Calu3 (cell line): ENCODE results near the gene GRAMD4. TPM values are rescaled to one million over a fixed set of nuclear protein-coding genes. Genes with fewer than 3 reads are reported as not detected.

ENCODE experiments used
- BruUV-seq: library from RNA; stranded (reverse); fragments of 400-500 nt; replicated peaks from 2 replicates; lab custom pipeline; 2021; lab: Mats Ljungman, UMichigan
- CTCF ChIA-PET: fragments of 300-600 bp; sonication (Branson Sonifier 250); formaldehyde crosslinking; loops from one replicate; lab custom pipeline; 2022; ENCODE audit warnings: antibody characterized with exemption; lab: Charles Lee
- DNase-seq: peaks from one replicate; pipeline ENCODE4 v3.0.0; 2022
- H3K27ac Mint-ChIP-seq: one replicate; pipeline ENCODE4 v1.8.0; 2022; ENCODE audit warnings: mixed read lengths; ENCODE audit not compliant: unreplicated experiment
- H3K27me3 Mint-ChIP-seq: one replicate; pipeline ENCODE4 v1.8.0; 2022; ENCODE audit warnings: mixed read lengths; ENCODE audit not compliant: unreplicated experiment
- H3K36me3 Mint-ChIP-seq: one replicate; pipeline ENCODE4 v1.8.0; 2022; ENCODE audit warnings: mild to moderate bottlenecking, moderate library complexity, mixed read lengths; ENCODE audit not compliant: insufficient read depth, unreplicated experiment
- H3K4me1 Mint-ChIP-seq: one replicate; pipeline ENCODE4 v1.8.0; 2022; ENCODE audit warnings: mild to moderate bottlenecking, low read depth, mixed read lengths; ENCODE audit not compliant: unreplicated experiment
- H3K4me3 Mint-ChIP-seq: one replicate; pipeline ENCODE4 v1.8.0; 2022; ENCODE audit warnings: mild to moderate bottlenecking, low read depth, moderate library complexity, mixed read lengths; ENCODE audit not compliant: unreplicated experiment
- H3K9me3 Mint-ChIP-seq: one replicate; pipeline ENCODE4 v1.8.0; 2022; ENCODE audit warnings: low read depth, mixed read lengths; ENCODE audit not compliant: unreplicated experiment
- intact Hi-C: fragments of 100-400 bp; cut with micrococcal nuclease; formaldehyde crosslinking; loops from one replicate; pipeline ENCODE4 v1.10.0; 2022; ENCODE audit not compliant: unreplicated experiment
- total RNA-seq: library from RNA; stranded (reverse); gene quantifications from 2 replicates; pipeline ENCODE4 v1.2.3, GENCODE V29; 2022
- TF ChIP-seq, protein P1 (sequence below): fragments of 200-600 bp; IDR thresholded peaks from one replicate; pipeline ENCODE4 v1.8.0; 2022; ENCODE audit warnings: antibody characterized with exemption; ENCODE audit not compliant: unreplicated experiment

Gene GRAMD4
- total RNA-seq, 1 experiment from 2014 or later, result 61.2 TPM

DNA sequence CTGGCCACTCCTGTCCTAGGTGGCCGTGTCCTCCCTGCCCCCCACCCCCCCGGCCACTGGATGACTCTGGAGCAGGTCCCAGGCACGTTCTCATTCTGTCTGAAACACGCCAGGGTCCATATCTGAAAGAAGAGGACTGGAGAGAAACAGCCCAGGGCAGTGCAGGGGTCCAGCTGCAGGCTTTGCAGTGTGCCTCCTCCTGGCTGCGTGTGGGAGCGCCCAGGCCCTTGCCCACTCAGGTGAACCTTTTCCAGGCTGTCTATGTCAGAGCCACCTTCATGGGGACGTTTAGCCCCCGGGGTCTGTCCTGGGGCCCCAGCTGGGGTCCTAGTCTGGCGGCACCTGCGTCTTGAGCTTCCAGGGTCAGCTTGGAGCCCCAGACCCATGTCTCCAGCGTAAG is 15.6 kb downstream of the GRAMD4 start:
- H3K4me1 Mint-ChIP-seq, result peaks cover 10% of the 10 kb centered on the region
- peaks cover 9% of the 10 kb centered on the region for H3K36me3 Mint-ChIP-seq
- no peak for DNase-seq
- no TSS peak for BruUV-seq
- CTCF ChIA-PET, result no interaction called here
- H3K9me3 Mint-ChIP-seq, result no peaks in the 10 kb centered on the region
- intact Hi-C loops, result no loop called here
- no peak overlapping the region for H3K27ac Mint-ChIP-seq
- no peaks in the 10 kb centered on the region for H3K27me3 Mint-ChIP-seq
- no peak overlapping the region for H3K4me3 Mint-ChIP-seq
- TF ChIP-seq, protein P1, sequence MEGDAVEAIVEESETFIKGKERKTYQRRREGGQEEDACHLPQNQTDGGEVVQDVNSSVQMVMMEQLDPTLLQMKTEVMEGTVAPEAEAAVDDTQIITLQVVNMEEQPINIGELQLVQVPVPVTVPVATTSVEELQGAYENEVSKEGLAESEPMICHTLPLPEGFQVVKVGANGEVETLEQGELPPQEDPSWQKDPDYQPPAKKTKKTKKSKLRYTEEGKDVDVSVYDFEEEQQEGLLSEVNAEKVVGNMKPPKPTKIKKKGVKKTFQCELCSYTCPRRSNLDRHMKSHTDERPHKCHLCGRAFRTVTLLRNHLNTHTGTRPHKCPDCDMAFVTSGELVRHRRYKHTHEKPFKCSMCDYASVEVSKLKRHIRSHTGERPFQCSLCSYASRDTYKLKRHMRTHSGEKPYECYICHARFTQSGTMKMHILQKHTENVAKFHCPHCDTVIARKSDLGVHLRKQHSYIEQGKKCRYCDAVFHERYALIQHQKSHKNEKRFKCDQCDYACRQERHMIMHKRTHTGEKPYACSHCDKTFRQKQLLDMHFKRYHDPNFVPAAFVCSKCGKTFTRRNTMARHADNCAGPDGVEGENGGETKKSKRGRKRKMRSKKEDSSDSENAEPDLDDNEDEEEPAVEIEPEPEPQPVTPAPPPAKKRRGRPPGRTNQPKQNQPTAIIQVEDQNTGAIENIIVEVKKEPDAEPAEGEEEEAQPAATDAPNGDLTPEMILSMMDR, result no peak

DNA sequence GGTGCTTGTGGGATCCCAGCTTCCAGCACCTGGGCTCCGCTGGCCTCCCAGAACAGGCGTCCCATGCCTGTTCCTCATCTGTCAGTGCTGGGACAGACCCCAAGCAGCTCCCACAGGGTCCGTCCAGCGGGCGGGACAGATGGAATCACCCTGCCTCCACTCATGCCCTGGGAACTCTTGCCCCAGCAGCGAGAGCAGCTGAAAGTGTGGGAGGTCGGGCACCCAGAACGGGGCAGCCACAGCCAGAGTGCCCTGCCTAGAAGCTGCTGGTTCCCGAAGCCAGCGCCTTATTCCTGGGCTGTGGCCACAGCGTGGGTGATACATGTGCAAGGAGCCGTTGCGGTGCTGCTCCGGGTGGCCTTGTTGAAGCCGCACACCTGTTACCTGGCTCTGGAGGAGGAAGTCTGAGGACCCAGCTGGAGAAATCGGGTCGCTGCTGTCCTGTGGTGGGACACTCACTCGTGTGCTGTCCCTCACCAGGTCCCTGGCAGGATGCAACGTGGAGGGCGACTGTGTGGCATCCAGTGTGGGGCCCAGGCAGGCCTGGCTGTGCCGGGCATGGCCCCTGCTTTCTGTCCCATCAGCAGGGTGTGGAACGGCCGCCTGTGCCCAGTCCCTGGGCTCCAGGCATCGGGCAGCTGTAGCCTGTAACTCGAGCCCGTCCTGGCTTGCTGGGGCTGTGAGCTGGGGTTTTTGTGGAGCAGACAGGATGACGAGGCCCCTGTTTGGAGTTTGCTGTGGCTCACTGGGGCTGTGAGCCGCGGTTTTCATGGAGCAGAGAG is 16.2 kb downstream of the GRAMD4 start:
- no peak for DNase-seq
- BruUV-seq, result no TSS peak
- intact Hi-C loops, result no loop called here
- CTCF ChIA-PET, result no interaction called here
- Mint-ChIP-seq H3K27me3 (no peaks in the 10 kb centered on the region), H3K36me3 (peaks cover 9% of the 10 kb centered on the region), H3K4me1 (peaks cover 10% of the 10 kb centered on the region), H3K4me3 (no peak overlapping the region), H3K27ac (no peak overlapping the region), H3K9me3 (no peaks in the 10 kb centered on the region)
- TF ChIP-seq, protein P1, result no peak

DNA sequence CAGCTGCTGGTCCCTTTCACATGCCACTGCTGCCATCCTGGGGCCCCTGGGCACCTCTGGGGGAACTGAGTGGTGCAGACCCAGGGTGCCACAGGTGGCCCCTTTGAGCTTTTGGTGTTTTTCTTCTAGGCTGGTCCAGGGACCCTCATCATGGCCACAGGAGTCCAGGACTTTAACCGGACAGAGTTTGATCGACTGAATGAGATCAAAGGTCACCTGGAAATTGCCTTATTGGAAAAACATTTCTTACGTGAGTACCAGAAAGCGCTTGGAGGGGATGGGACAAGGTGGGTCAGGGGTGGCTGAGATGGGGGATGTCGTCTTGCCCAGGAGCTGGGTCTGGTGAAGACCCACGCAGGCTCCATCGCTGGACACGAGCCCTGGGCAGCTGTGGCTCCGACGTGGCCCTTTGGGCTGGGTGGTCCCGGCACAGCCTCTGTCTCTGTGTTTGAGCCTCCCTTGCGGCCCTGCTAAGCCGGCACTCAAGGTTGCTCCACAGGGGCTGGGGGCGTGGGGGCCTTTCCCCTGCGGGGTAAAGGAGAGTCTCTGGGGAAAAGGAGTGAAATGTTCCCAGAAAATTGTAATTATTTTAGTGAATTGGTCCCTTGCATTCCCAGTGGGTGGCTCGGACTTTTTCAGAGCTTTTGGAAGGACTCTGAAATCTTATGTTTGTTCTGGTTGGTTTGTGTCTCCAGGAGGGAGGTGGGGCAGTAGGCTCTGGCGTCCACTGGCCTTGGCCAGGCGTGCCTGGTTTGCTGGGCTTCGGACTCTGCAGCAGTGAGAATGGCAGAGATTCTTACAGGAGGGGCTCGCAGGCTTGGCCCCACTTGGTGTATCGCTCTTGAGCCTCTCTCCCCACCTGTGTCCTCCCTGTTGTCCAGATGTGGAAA is 17.8 kb downstream of the GRAMD4 start:
- Mint-ChIP-seq H3K4me3 (no peak overlapping the region), H3K27ac (no peak overlapping the region), H3K4me1 (peaks cover 10% of the 10 kb centered on the region), H3K36me3 (peaks cover 4% of the 10 kb centered on the region), H3K9me3 (peaks cover 2% of the 10 kb centered on the region), H3K27me3 (no peaks in the 10 kb centered on the region)
- BruUV-seq, result no TSS peak
- TF ChIP-seq, protein P1, result no peak
- CTCF ChIA-PET, result no interaction called here
- intact Hi-C loops, result no loop called here
- DNase-seq, result no peak

DNA sequence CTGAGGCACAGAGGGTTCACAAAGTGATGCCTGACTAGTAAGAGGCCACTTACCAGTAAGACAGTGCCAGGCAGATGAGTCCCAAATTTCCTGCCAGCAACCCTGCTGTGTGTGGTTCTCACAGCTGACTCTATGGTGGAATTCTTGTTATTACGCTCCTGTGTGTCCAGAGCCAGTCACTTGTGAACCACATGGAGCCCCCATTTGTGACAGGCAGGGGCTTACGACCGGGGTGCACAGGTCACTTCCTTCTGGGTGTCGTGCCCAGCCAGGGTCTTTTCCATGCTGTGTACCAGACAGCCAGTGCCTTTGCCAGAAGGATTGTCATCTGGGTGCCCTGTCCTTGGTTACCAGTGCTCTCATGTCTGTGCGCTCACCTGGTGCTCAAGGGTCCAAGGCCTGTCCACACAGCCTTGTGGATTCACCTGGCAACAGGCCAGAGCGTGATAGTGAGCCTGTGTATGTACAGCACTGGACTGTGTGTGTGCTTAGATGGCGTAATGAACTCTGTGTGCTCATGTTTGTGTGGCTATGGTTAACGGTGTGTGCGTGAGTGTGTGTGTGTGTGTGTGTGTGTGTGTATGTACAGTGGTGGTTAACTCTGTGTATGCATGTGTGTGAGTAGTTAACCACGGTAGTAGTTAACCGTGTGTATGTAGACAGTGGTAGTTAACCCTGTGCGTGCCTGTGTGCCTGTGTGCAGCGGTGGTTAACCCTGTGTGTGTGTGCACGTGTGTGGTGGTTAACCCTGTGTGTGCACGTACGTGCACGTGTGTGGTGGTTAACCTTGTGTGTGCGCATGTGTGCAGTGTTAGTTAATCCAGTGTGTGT is 18.6 kb downstream of the GRAMD4 start:
- DNase-seq, result no peak
- peaks cover 5% of the 10 kb centered on the region for H3K9me3 Mint-ChIP-seq
- no peak overlapping the region for H3K4me3 Mint-ChIP-seq
- H3K4me1 Mint-ChIP-seq, result peaks cover 8% of the 10 kb centered on the region
- CTCF ChIA-PET, result no interaction called here
- H3K27me3 Mint-ChIP-seq, result no peaks in the 10 kb centered on the region
- no peak overlapping the region for H3K27ac Mint-ChIP-seq
- no TSS peak for BruUV-seq
- H3K36me3 Mint-ChIP-seq, result peaks cover 4% of the 10 kb centered on the region
- intact Hi-C loops, result no loop called here
- TF ChIP-seq, protein P1, result no peak
